HG03571 (cell line): ENCODE measurements around the gene GUCY1A2.
"Not testable (repeated sequence)": the region's sequence is repeated elsewhere in the genome, so short reads cannot be mapped to it uniquely, and the experiment has no call there.

ENCODE experiments used
- ATAC-seq: cut with Tn5 transposase; IDR thresholded peaks from one replicate; pipeline ENCODE4 v1.9.1; 2021; ENCODE audit not compliant: unreplicated experiment

Gene GUCY1A2

GRCh38 chr11:106852779-106853178 is 165.5 kb downstream of the GUCY1A2 start:
- ATAC-seq: no peak

- no peak for ATAC-seq
Measured at GRCh38 chr11:106848526-106848925, 169.8 kb downstream of the GUCY1A2 start.

GRCh38 chr11:106842134-106842533 is 176.1 kb downstream of the GUCY1A2 start:
- no peak for ATAC-seq

GRCh38 chr11:106840947-106841346 is 177.3 kb downstream of the GUCY1A2 start:
- no peak for ATAC-seq

GRCh38 chr11:106840146-106840545 is 178.1 kb downstream of the GUCY1A2 start:
- ATAC-seq: no peak

- no peak for ATAC-seq
Measured at GRCh38 chr11:106834567-106834966, 183.7 kb downstream of the GUCY1A2 start.

GRCh38 chr11:106828976-106829375 is 189.3 kb downstream of the GUCY1A2 start:
- ATAC-seq: no peak

GRCh38 chr11:106828576-106828975 is 189.7 kb downstream of the GUCY1A2 start:
- ATAC-seq: no peak

- no peak for ATAC-seq
Measured at GRCh38 chr11:106827687-106828086, 190.6 kb downstream of the GUCY1A2 start.

- not testable (repeated sequence) for ATAC-seq
Measured at GRCh38 chr11:106826558-106826957, 191.7 kb downstream of the GUCY1A2 start.

- ATAC-seq: no peak
Measured at GRCh38 chr11:106821826-106822225, 196.4 kb downstream of the GUCY1A2 start.

GRCh38 chr11:106821291-106821690 is 197.0 kb downstream of the GUCY1A2 start:
- ATAC-seq: no peak

- no peak for ATAC-seq
Measured at GRCh38 chr11:106818443-106818842, 199.8 kb downstream of the GUCY1A2 start.

- no peak for ATAC-seq
Measured at GRCh38 chr11:106815209-106815608, 203.1 kb downstream of the GUCY1A2 start.

- ATAC-seq: no peak
Measured at GRCh38 chr11:106813806-106814205, 204.5 kb downstream of the GUCY1A2 start.

- no peak for ATAC-seq
Measured at GRCh38 chr11:106794058-106794457, 224.2 kb downstream of the GUCY1A2 start.

- no peak for ATAC-seq
Measured at GRCh38 chr11:106789406-106789805, 228.9 kb downstream of the GUCY1A2 start.

GRCh38 chr11:106787454-106787853 is 230.8 kb downstream of the GUCY1A2 start:
- ATAC-seq: no peak

GRCh38 chr11:106785913-106786650 is 232.2 kb downstream of the GUCY1A2 start:
- no peak for ATAC-seq

- not testable (repeated sequence) for ATAC-seq
Measured at GRCh38 chr11:106777302-106777701, 241.0 kb downstream of the GUCY1A2 start.

- no peak for ATAC-seq
Measured at GRCh38 chr11:106770489-106771085, 247.7 kb downstream of the GUCY1A2 start.

- ATAC-seq: no peak
Measured at GRCh38 chr11:106765469-106766258, 252.6 kb downstream of the GUCY1A2 start.
